Epithelial cell of proximal tubule (primary cell): ENCODE results near the gene FIBP. TPM values are rescaled to one million over a fixed set of nuclear protein-coding genes. Genes with fewer than 3 reads are reported as not detected.

Experiments
- DNase-seq: peaks from one replicate; pipeline ENCODE4 v3.0.0-alpha.2; 2011; ENCODE audit warnings: low read depth
- H3K4me3 ChIP-seq: 2 replicates; pipeline ENCODE4 v1.5.1; 2011; ENCODE audit warnings: low read depth, mild to moderate bottlenecking, low read length
- CTCF ChIP-seq: conservative IDR thresholded peaks from 2 replicates; pipeline ENCODE4 v1.5.1; 2012; ENCODE audit warnings: low read depth, mild to moderate bottlenecking, low read length
- total RNA-seq: library from RNA; depleted of rRNA; stranded (reverse); fragments of >200 nt; gene quantifications from 2 replicates; pipeline ENCODE4 v1.2.3, GENCODE V29; 2015

Gene FIBP
- total RNA-seq, 1 donor from 2014 or later, result 85.3 TPM

- no peak for TF ChIP-seq CTCF
- peak overlapping the region; percentile 80 for H3K4me3 ChIP-seq
- no peak for DNase-seq
Measured at GRCh38 chr11:65873318-65874156, 14.7 kb downstream of the FIBP start.

GRCh38 chr11:65872586-65873317 is 15.5 kb downstream of the FIBP start, which contains the start of gene EFEMP2:
TSS of gene EFEMP2 (minus strand) at chr11:65872800. CDS start at chr11:65872354, 446 bp downstream.
- no peak for TF ChIP-seq CTCF
- peak within 1 kb of the TSS; percentile 80 for H3K4me3 ChIP-seq
- no peak for DNase-seq

GRCh38 chr11:65871811-65872548 is 16.3 kb downstream of the FIBP start:
- peak overlapping the region; percentile 80 for H3K4me3 ChIP-seq
- peak; percentile 3 for TF ChIP-seq CTCF
- DNase-seq, result no peak

- no peak for DNase-seq
- no peak overlapping the region for H3K4me3 ChIP-seq
- no peak for TF ChIP-seq CTCF
Measured at GRCh38 chr11:65870706-65871681, 17.3 kb downstream of the FIBP start.

- no peak for DNase-seq
- no peak for TF ChIP-seq CTCF
- H3K4me3 ChIP-seq, result no peak overlapping the region
Measured at GRCh38 chr11:65870307-65870658, 18.0 kb downstream of the FIBP start.
